Activated effector memory CD4-positive, alpha-beta T cell treated with Interleukin-2 at 50 U/mL for 16 hours (primary cell): Measurements from ENCODE around the gene SIT1.

Experiments used
- DNase-seq: peaks from one replicate; pipeline ENCODE4 v3.0.0-alpha.2; 2020

The SIT1 gene

DNA sequence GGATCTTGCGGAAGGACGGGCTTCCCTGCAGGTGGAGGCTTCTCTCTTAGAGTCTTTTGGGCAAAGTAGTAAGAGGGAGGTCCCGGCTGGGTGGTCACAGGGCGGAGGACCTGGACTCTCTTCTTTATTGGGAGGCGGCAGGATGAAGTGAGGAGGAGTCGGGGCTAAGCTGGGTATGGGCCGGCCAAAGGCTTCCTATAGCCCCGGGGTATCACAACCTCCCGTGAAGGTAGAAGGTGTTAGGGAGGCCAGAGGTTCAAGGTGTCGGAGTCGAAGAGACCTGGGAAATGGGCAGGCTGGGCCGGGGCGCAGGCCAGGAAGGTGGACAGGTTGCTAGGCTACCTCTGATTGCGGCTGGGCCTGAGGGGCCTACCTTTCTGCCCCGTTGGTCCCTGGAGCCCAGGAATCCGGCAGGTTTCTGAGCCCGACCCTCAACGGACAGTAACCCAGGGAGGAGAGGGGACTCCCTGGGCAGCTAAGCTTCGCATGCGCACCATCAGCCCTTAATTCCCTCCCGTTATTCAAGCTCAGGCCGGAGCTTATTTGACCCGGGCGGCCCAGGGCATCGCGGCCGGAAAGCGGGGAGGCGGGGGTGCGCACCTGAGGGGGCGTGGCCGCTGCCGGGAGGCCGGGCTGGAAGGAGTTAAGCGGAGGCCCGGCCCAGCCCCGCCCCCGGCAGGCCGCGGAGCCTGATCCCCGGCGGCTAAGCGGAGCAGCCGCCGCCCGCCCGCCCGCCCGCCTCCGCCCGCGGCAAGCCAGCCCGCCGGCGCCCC, 46.0 kb downstream of the SIT1 start, which contains the start of gene TESK1:
Gene TESK1, plus strand, starts transcription at position 685 of the 773 bp plus-strand sequence. CDS start 358 bp downstream, outside the sequence.
- DNase-seq = peak; percentile 71

DNA sequence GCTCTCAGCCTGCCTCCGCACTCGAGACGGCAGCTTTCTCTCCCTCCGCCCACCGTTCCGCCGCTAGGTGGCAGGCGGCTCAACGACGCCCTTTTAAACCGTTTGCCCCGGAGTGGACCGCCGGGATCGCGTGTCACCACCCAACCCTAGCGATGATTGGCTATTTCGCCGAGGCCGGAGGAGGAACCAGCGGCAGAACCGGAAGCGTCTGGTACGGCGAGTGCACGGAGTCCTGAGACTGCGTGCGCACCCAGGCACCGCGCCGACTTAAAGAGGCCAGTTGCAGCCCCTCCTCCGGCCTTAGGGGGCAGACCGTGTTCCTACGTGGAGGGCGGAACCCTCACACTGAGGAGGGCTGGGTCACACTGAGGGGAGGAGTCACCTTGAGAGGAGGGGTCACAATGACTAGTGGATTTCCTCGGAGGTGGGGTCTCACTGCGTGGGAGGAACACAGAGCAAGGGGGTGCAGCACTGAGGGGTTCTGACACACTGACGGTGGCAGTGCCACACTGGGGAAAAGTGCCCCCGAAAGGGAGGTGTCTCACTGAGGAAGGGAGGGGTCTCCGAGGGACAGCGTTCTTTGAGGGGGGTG, 46.6 kb downstream of the SIT1 start:
- DNase-seq = peak; percentile 99

DNA sequence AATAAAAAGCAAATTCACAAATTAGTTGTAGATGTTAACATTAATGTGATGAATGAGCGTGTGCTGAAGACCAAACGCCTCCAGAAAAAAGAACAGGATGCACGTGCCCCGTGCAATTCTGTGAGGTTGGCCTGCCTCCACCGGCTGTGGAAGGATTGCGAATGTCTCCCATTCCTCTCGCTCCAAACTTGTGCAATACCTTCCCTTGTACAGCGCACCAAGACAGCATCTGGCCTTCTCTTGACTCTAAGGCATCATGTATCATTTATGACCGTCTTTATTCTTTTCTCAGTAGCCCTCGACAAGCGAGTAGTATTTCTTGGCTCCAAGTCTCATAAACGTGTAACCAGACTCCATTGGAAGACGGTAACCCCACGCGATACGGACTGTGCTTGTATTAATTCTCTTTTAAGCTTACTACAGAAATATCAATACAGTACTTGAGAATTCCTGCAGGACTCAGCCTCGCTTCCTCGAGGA, 47.2 kb downstream of the SIT1 start:
- no peak for DNase-seq

DNA sequence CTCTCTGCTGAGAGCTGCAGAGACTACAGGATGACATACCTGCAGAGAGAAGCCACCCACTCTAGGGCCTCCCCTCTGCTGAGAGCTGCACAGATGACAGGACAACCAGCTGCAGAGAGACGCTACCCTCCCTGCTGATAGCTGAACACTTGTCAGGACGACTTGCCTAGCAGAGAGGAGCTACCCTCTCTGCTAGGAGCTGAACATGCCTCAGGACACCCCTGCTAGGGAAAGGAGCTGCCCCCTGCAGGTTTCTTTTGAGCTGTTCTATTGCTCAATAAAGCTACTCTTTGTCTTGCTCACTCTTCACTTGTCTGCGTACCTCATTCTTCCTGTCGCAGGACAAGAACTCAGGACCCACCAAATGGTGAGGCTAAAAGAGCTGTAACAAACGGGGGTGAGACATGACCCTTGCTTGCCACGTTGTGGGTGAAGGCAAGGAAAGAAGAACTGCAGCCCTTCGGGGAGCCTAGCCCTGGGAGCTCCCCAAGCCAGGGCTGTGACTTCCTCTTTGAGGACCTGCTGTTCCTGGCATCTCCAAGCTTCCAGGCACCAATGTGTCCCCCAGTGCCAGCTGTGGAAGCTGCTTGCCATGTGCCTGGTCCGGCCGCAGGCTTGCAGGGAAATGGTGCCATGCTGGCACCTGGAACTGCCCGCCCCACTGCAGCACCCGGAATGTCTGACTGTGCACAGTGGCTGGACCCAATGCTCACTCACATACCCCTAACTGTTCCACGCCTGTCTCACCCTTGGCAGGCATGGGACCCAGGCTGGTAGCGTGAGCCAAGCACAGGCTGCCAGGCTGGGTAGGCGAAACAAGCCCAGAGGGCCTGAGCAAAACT, 50.7 kb downstream of the SIT1 start:
- DNase-seq = no peak
